ENCODE results near the gene TRPV3. TPM values are rescaled to one million over a fixed set of nuclear protein-coding genes. Genes with fewer than 3 reads are reported as not detected.

Gene TRPV3
- total and polyA plus RNA-seq, 2 donors from 2014 or later, result 0.13 to 1.2 TPM

- no peak overlapping the region for H3K9ac ChIP-seq (ENCODE audit: low read length in 3 of 3)
- no peak overlapping the region for H3K27ac ChIP-seq (ENCODE audit: low read depth in 2 of 2, low read length in 2 of 2)
- no peaks in the 10 kb centered on the region for H3K9me3 ChIP-seq (ENCODE audit: control insufficient read depth in 2 of 3, insufficient read depth in 1 of 3, low read length in 3 of 3)
- no peaks in the 10 kb centered on the region for H3K36me3 ChIP-seq (ENCODE audit: control insufficient read depth in 2 of 3, insufficient read depth in 3 of 3, low read length in 3 of 3)
- no peaks in the 10 kb centered on the region for H3K4me1 ChIP-seq (ENCODE audit: control insufficient read depth in 2 of 3, insufficient read depth in 2 of 3, low read depth in 1 of 3, low read length in 3 of 3)
- no peak overlapping the region for H3K4me3 ChIP-seq (ENCODE audit: low read length in 3 of 3)
- intact Hi-C loops (cut with DNase I), result no loop called here
- no peaks in the 10 kb centered on the region for H3K27me3 ChIP-seq (ENCODE audit: control insufficient read depth, insufficient read depth, low read length)
- TF ChIP-seq CTCF (IDR thresholded peaks at IDR 0.05; ENCODE audit: borderline replicate concordance, extremely low read depth, insufficient read depth), result no peak
- FAIRE-seq (no peak), DNase-seq (peak in 1 of 5 donors; percentile 39)
These were observed 28.6 kb downstream of the TRPV3 start for GRCh38 chr17:3528880-3529511.

- FAIRE-seq, result no peak
These were observed 29.2 kb downstream of the TRPV3 start for GRCh38 chr17:3528403-3528851.

GRCh38 chr17:3527896-3528295 is 29.7 kb downstream of the TRPV3 start:
- Histone ChIP-seq H3K27ac (ENCODE audit: low read depth in 2 of 2, low read length in 2 of 2) (no peak overlapping the region), H3K9ac (ENCODE audit: low read length in 3 of 3) (no peak overlapping the region), H3K36me3 (ENCODE audit: control insufficient read depth in 2 of 3, insufficient read depth in 3 of 3, low read length in 3 of 3) (no peaks in the 10 kb centered on the region), H3K9me3 (ENCODE audit: control insufficient read depth in 2 of 3, insufficient read depth in 1 of 3, low read length in 3 of 3) (no peaks in the 10 kb centered on the region), H3K4me1 (ENCODE audit: control insufficient read depth in 2 of 3, insufficient read depth in 2 of 3, low read depth in 1 of 3, low read length in 3 of 3) (no peaks in the 10 kb centered on the region), H3K27me3 (ENCODE audit: control insufficient read depth, insufficient read depth, low read length) (no peaks in the 10 kb centered on the region), H3K4me3 (ENCODE audit: low read length in 3 of 3) (no peak overlapping the region)
- no peak for FAIRE-seq
- intact Hi-C loops (cut with DNase I), result no loop called here
- DNase-seq, result peak in 1 of 5 donors; percentile 31
- TF ChIP-seq CTCF (IDR thresholded peaks at IDR 0.05; ENCODE audit: borderline replicate concordance, extremely low read depth, insufficient read depth), result no peak

More at GRCh38 chr17:3528403-3528851, 29.2 kb downstream of the TRPV3 start:
- Histone ChIP-seq H3K27ac (ENCODE audit: low read depth in 2 of 2, low read length in 2 of 2) (no peak overlapping the region), H3K36me3 (ENCODE audit: control insufficient read depth in 2 of 3, insufficient read depth in 3 of 3, low read length in 3 of 3) (no peaks in the 10 kb centered on the region), H3K9me3 (ENCODE audit: control insufficient read depth in 2 of 3, insufficient read depth in 1 of 3, low read length in 3 of 3) (no peaks in the 10 kb centered on the region), H3K4me1 (ENCODE audit: control insufficient read depth in 2 of 3, insufficient read depth in 2 of 3, low read depth in 1 of 3, low read length in 3 of 3) (no peaks in the 10 kb centered on the region), H3K27me3 (ENCODE audit: control insufficient read depth, insufficient read depth, low read length) (no peaks in the 10 kb centered on the region), H3K9ac (ENCODE audit: low read length in 3 of 3) (no peak overlapping the region), H3K4me3 (ENCODE audit: low read length in 3 of 3) (no peak overlapping the region)
- intact Hi-C loops (cut with DNase I), result no loop called here
- TF ChIP-seq CTCF (IDR thresholded peaks at IDR 0.05; ENCODE audit: borderline replicate concordance, extremely low read depth, insufficient read depth), result no peak
- DNase-seq, result peak in 1 of 5 donors; percentile 10
